ENCODE results near the gene SNAPC3.
A peak's percentile ranks its signal among the peaks of the same experiment; 100 is the strongest.

Gene SNAPC3

DNA sequence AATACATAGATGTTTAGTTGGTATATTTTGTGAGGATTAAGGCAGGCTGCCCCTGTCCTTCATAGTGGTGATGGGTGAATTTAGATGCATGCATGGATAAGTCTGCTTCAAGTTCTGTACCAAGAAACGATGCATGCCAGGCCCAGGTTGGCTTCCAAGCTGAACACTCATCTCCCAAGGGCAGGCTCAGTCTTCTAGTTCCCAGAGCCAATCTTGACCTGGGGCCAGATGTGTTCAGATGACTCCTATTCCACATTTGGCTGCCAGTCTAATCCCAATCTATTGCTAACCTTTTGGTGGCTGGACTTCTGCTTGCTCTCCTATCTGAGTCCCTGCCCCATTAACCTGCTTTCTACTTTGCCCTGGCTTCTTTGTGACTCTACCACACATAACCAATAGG is 18.5 kb upstream of the SNAPC3 start:
- no peak overlapping the region for H3K14ac ChIP-seq (ENCODE audit: low read length in 2 of 2)
- WGBS: 83% methylated on average over 1 of the region's 1 CpG
- H3K9me3 ChIP-seq (ENCODE audit: control insufficient read depth, low read length): no peaks in the 10 kb centered on the region
- no peak overlapping the region for H2AFZ ChIP-seq (ENCODE audit: low read depth, low read length)
- no peak overlapping the region for H3K23ac ChIP-seq (ENCODE audit: low read length in 2 of 2)
- no peak overlapping the region for H3K9ac ChIP-seq (ENCODE audit: low read length)
- no peak overlapping the region for H2BK12ac ChIP-seq (ENCODE audit: low read length in 2 of 2)
- H3K4me3 ChIP-seq (ENCODE audit: insufficient read depth in 1 of 2, low read depth in 1 of 2, low read length in 2 of 2): no peak overlapping the region
- H3K4ac ChIP-seq (ENCODE audit: low read depth in 1 of 2, low read length in 2 of 2): no peak overlapping the region
- no peaks in the 10 kb centered on the region for H3K36me3 ChIP-seq (ENCODE audit: control insufficient read depth in 1 of 2, insufficient read depth in 2 of 2, low read depth in 1 of 2, low read length in 2 of 2)
- no peak overlapping the region for H2BK120ac ChIP-seq (ENCODE audit: low read depth, low read length)
- no peak overlapping the region for H3K18ac ChIP-seq (ENCODE audit: low read depth in 1 of 2, low read length in 2 of 2)
- no peak for DNase-seq
- no peak overlapping the region for H2BK15ac ChIP-seq (ENCODE audit: low read depth, poor library complexity, severe bottlenecking)
- H3K4me2 ChIP-seq (ENCODE audit: low read length, poor library complexity, severe bottlenecking): no peak overlapping the region
- peaks cover 0 to 3% of the 10 kb centered on the region in 2 experiments for H3K27me3 ChIP-seq (ENCODE audit: control insufficient read depth in 1 of 2, insufficient read depth in 1 of 2, low read length in 2 of 2)
- peaks cover 3% of the 10 kb centered on the region for H3K4me1 ChIP-seq (ENCODE audit: control insufficient read depth, insufficient read depth, low read depth, low read length)
- H4K8ac ChIP-seq (ENCODE audit: low read length): no peak overlapping the region
- peak overlapping the region; percentile 85 for H2AK5ac ChIP-seq (ENCODE audit: low read length, severe bottlenecking)
- H4K91ac ChIP-seq (ENCODE audit: low read length): no peak overlapping the region
- no peaks in the 10 kb centered on the region for H3K79me1 ChIP-seq (replicated peaks; ENCODE audit: low read length, poor library complexity, severe bottlenecking)
- no peak overlapping the region for H3K27ac ChIP-seq (ENCODE audit: low read length, poor library complexity, severe bottlenecking)
- H2BK5ac ChIP-seq (ENCODE audit: low read depth, low read length, poor library complexity, severe bottlenecking): no peak overlapping the region

DNA sequence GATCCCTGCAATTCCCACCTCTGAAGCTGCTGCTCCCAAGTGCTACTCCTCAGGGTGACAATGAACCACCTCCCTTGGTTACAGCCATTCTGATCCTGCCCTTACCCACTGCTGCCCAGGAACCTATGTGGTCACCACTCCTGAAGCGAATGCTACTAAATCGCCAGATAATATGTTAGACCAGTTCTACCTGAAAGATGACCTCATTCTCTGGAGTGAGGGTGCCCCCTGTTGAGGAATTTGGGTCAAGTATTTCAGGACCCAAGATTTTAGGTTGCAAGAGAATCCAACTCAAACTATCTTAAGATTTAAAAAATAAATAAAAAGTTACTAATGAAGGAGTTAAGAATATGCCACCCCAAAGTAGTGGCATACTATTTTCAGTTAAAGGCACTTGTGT is 5.8 kb upstream of the SNAPC3 start:
- Histone ChIP-seq H3K18ac (ENCODE audit: low read depth in 1 of 2, low read length in 2 of 2) (no peak overlapping the region), H3K27ac (ENCODE audit: low read length, poor library complexity, severe bottlenecking) (no peak overlapping the region), H3K4me1 (ENCODE audit: control insufficient read depth, insufficient read depth, low read depth, low read length) (peaks cover 4% of the 10 kb centered on the region), H3K79me1 (replicated peaks; ENCODE audit: low read length, poor library complexity, severe bottlenecking) (no peaks in the 10 kb centered on the region), H3K9me3 (ENCODE audit: control insufficient read depth, low read length) (no peaks in the 10 kb centered on the region), H2BK5ac (ENCODE audit: low read depth, low read length, poor library complexity, severe bottlenecking) (no peak overlapping the region), H4K91ac (ENCODE audit: low read length) (no peak overlapping the region), H3K14ac (ENCODE audit: low read length in 2 of 2) (no peak overlapping the region), H3K4ac (ENCODE audit: low read depth in 1 of 2, low read length in 2 of 2) (no peak overlapping the region), H2AFZ (ENCODE audit: low read depth, low read length) (no peak overlapping the region), H3K9ac (ENCODE audit: low read length) (no peak overlapping the region), H3K4me2 (ENCODE audit: low read length, poor library complexity, severe bottlenecking) (no peak overlapping the region), H2AK5ac (ENCODE audit: low read length, severe bottlenecking) (no peak overlapping the region), H2BK15ac (ENCODE audit: low read depth, poor library complexity, severe bottlenecking) (no peak overlapping the region), H2BK120ac (ENCODE audit: low read depth, low read length) (no peak overlapping the region), H3K23ac (ENCODE audit: low read length in 2 of 2) (no peak overlapping the region), H3K27me3 (ENCODE audit: control insufficient read depth in 1 of 2, insufficient read depth in 1 of 2, low read length in 2 of 2) (no peaks in the 10 kb centered on the region), H2BK12ac (ENCODE audit: low read length in 2 of 2) (no peak overlapping the region), H3K4me3 (ENCODE audit: insufficient read depth in 1 of 2, low read depth in 1 of 2, low read length in 2 of 2) (no peak overlapping the region), H4K8ac (ENCODE audit: low read length) (no peak overlapping the region), H3K36me3 (ENCODE audit: control insufficient read depth in 1 of 2, insufficient read depth in 2 of 2, low read depth in 1 of 2, low read length in 2 of 2) (no peaks in the 10 kb centered on the region)
- DNase-seq: peak; percentile 49
- WGBS: 85% methylated on average over 2 of the region's 2 CpGs

DNA sequence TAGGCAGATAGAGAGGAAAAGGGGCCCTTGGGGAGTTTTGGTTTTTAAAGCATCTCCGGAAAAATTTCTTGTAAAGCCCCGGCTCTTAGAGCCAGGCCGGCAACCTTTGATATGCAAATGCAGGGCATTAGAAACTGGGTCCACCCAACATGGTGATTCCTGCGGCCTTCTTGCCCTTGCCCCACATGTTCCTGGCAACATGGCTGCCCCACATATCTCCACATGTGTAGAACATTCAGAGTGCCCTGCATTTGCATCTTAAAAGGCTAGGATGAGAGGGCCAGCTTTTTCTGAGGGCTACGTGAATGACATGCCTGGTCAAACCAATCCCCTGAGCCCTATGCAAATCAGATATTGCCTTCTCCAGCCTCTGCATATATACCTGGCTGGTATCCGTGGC is 5.0 kb upstream of the SNAPC3 start:
- DNase-seq: no peak
- Histone ChIP-seq H3K4me2 (ENCODE audit: low read length, poor library complexity, severe bottlenecking) (no peak overlapping the region), H2AFZ (ENCODE audit: low read depth, low read length) (no peak overlapping the region), H2AK5ac (ENCODE audit: low read length, severe bottlenecking) (no peak overlapping the region), H4K8ac (ENCODE audit: low read length) (no peak overlapping the region), H3K14ac (ENCODE audit: low read length in 2 of 2) (no peak overlapping the region), H3K27me3 (ENCODE audit: control insufficient read depth in 1 of 2, insufficient read depth in 1 of 2, low read length in 2 of 2) (no peaks in the 10 kb centered on the region), H2BK120ac (ENCODE audit: low read depth, low read length) (no peak overlapping the region), H3K9me3 (ENCODE audit: control insufficient read depth, low read length) (no peaks in the 10 kb centered on the region), H3K4ac (ENCODE audit: low read depth in 1 of 2, low read length in 2 of 2) (no peak overlapping the region), H3K27ac (ENCODE audit: low read length, poor library complexity, severe bottlenecking) (no peak overlapping the region), H2BK15ac (ENCODE audit: low read depth, poor library complexity, severe bottlenecking) (no peak overlapping the region), H3K23ac (ENCODE audit: low read length in 2 of 2) (no peak overlapping the region), H3K4me1 (ENCODE audit: control insufficient read depth, insufficient read depth, low read depth, low read length) (peaks cover 4% of the 10 kb centered on the region), H3K36me3 (ENCODE audit: control insufficient read depth in 1 of 2, insufficient read depth in 2 of 2, low read depth in 1 of 2, low read length in 2 of 2) (no peaks in the 10 kb centered on the region), H4K91ac (ENCODE audit: low read length) (no peak overlapping the region), H3K79me1 (replicated peaks; ENCODE audit: low read length, poor library complexity, severe bottlenecking) (peaks cover 2% of the 10 kb centered on the region), H3K4me3 (ENCODE audit: insufficient read depth in 1 of 2, low read depth in 1 of 2, low read length in 2 of 2) (no peak overlapping the region), H3K9ac (ENCODE audit: low read length) (no peak overlapping the region), H3K18ac (ENCODE audit: low read depth in 1 of 2, low read length in 2 of 2) (no peak overlapping the region), H2BK12ac (ENCODE audit: low read length in 2 of 2) (no peak overlapping the region), H2BK5ac (ENCODE audit: low read depth, low read length, poor library complexity, severe bottlenecking) (no peak overlapping the region)
- WGBS: 79% methylated on average over 6 of the region's 6 CpGs

DNA sequence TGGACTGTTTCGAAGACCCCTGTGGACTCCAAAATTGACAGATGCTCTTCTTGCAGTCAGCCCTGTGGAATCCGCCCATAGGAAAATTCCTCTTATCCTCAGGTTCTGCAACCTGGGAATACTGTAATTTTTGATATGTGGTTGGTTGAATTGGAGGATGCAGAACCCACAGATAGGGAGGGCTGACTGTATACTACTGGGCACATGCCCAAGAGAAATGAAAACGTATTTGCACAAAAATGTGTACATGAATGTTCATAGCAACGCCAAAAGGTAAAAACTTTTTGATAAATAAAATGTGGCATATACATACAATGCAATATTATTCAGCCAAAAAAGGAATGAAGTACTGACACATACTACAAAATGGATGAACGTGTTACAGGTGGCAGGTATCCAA is 1.9 kb upstream of the SNAPC3 start:
- DNase-seq: no peak
- H3K4me1 ChIP-seq (ENCODE audit: control insufficient read depth, insufficient read depth, low read depth, low read length): peaks cover 7% of the 10 kb centered on the region
- H2BK12ac ChIP-seq (ENCODE audit: low read length in 2 of 2): no peak overlapping the region
- no peak overlapping the region for H3K9ac ChIP-seq (ENCODE audit: low read length)
- 72% methylated on average over 4 of the region's 5 CpGs for WGBS
- H3K18ac ChIP-seq (ENCODE audit: low read depth in 1 of 2, low read length in 2 of 2): no peak overlapping the region
- H3K9me3 ChIP-seq (ENCODE audit: control insufficient read depth, low read length): no peaks in the 10 kb centered on the region
- H3K23ac ChIP-seq (ENCODE audit: low read length in 2 of 2): no peak overlapping the region
- no peaks in the 10 kb centered on the region for H3K27me3 ChIP-seq (ENCODE audit: control insufficient read depth in 1 of 2, insufficient read depth in 1 of 2, low read length in 2 of 2)
- peaks cover 5 to 13% of the 10 kb centered on the region in 2 experiments for H3K36me3 ChIP-seq (ENCODE audit: control insufficient read depth in 1 of 2, insufficient read depth in 2 of 2, low read depth in 1 of 2, low read length in 2 of 2)
- H3K4me2 ChIP-seq (ENCODE audit: low read length, poor library complexity, severe bottlenecking): no peak overlapping the region
- H3K4ac ChIP-seq (ENCODE audit: low read depth in 1 of 2, low read length in 2 of 2): no peak overlapping the region
- H2BK120ac ChIP-seq (ENCODE audit: low read depth, low read length): no peak overlapping the region
- H2BK15ac ChIP-seq (ENCODE audit: low read depth, poor library complexity, severe bottlenecking): no peak overlapping the region
- peaks cover 2% of the 10 kb centered on the region for H3K79me1 ChIP-seq (replicated peaks; ENCODE audit: low read length, poor library complexity, severe bottlenecking)
- H4K91ac ChIP-seq (ENCODE audit: low read length): no peak overlapping the region
- H4K8ac ChIP-seq (ENCODE audit: low read length): no peak overlapping the region
- H3K14ac ChIP-seq (ENCODE audit: low read length in 2 of 2): no peak overlapping the region
- H3K27ac ChIP-seq (ENCODE audit: low read length, poor library complexity, severe bottlenecking): no peak overlapping the region
- no peak overlapping the region for H2AK5ac ChIP-seq (ENCODE audit: low read length, severe bottlenecking)
- no peak overlapping the region for H2AFZ ChIP-seq (ENCODE audit: low read depth, low read length)
- H2BK5ac ChIP-seq (ENCODE audit: low read depth, low read length, poor library complexity, severe bottlenecking): no peak overlapping the region
- no peak overlapping the region for H3K4me3 ChIP-seq (ENCODE audit: insufficient read depth in 1 of 2, low read depth in 1 of 2, low read length in 2 of 2)

Measured in mesenchymal stem cell (in vitro differentiated cells and primary cell).